ENCODE data around the gene ZNF543. TPM values are rescaled to one million over a fixed set of nuclear protein-coding genes. Genes with fewer than 3 reads are reported as not detected.
A peak's percentile ranks its signal among the peaks of the same experiment; 100 is the strongest.

ZNF543 gene
- total and polyA plus RNA-seq, 7 experiments from 2014 or later = 2.6 to 9.0 (median 7.8) TPM

- CTCF ChIA-PET = no interaction called here
- Histone ChIP-seq H3K27me3 (ENCODE audit: control insufficient read depth in 2 of 2, insufficient read depth in 2 of 2, low read length in 2 of 2) (peaks cover 0 to 6% of the 10 kb centered on the region in 2 donors), H3K27ac (ENCODE audit: low read depth, low read length) (no peak overlapping the region), H3K4me3 (ENCODE audit: low read length) (no peak overlapping the region), H3K36me3 (ENCODE audit: control insufficient read depth in 2 of 3, insufficient read depth in 3 of 3, low read length in 3 of 3) (no peaks in the 10 kb centered on the region), H3K9me3 (ENCODE audit: control insufficient read depth in 2 of 3, low read length in 3 of 3) (peaks cover 0 to 14% (median 0%) of the 10 kb centered on the region in 3 experiments), H3K4me1 (ENCODE audit: control insufficient read depth in 2 of 2, insufficient read depth in 2 of 2, low read length in 2 of 2) (no peaks in the 10 kb centered on the region)
- ATAC-seq = no peak
- DNase-seq = no peak
- peaks cover 3 to 39% (median 10%) of the 10 kb centered on the region in 5 donors for H3K36me3 Mint-ChIP-seq
- H3K4me3 Mint-ChIP-seq = no peak overlapping the region
- H3K27ac Mint-ChIP-seq = no peak overlapping the region
- H3K9me3 Mint-ChIP-seq = peaks cover 10 to 89% (median 45%) of the 10 kb centered on the region in 11 donors
- POLR2A ChIA-PET = no interaction called here
- intact Hi-C loops (cut with micrococcal nuclease) = no loop called here
- peaks cover 0 to 3% (median 0%) of the 10 kb centered on the region in 7 donors for H3K4me1 Mint-ChIP-seq
- peaks cover 25 to 42% (median 41%) of the 10 kb centered on the region in 5 donors for H3K27me3 Mint-ChIP-seq
Measured at GRCh38 chr19:57314146-57314545, 6.1 kb upstream of the ZNF543 start.

DNA sequence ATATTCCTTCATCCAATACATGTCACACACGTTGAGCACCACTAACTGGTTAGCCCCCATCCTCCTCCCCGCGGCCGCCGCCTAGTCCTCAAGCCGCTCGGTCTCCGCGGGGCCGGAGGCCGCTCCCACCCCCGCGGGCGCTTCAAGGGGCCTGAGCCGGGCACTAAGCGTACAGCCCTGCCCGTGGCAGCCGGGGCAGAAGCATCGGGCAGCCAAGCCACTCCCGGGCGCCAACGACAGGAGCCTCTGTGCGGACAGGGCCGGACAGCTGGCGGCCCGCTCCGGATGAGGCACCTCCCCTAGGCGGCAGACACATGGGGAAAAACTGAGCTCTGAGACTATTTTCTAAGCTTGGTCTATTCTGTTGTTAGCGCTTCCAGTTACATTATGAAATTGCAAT is 2.8 kb upstream of the ZNF543 start:
- Histone ChIP-seq H3K4me3 (ENCODE audit: low read length) (no peak overlapping the region), H3K27ac (ENCODE audit: low read depth, low read length) (no peak overlapping the region), H3K4me1 (ENCODE audit: control insufficient read depth in 2 of 2, insufficient read depth in 2 of 2, low read length in 2 of 2) (peaks cover 0 to 18% of the 10 kb centered on the region in 2 donors), H3K27me3 (ENCODE audit: control insufficient read depth in 2 of 2, insufficient read depth in 2 of 2, low read length in 2 of 2) (peaks cover 0 to 6% of the 10 kb centered on the region in 2 donors), H3K9me3 (ENCODE audit: control insufficient read depth in 2 of 3, low read length in 3 of 3) (peaks cover 0 to 24% (median 1%) of the 10 kb centered on the region in 3 experiments), H3K36me3 (ENCODE audit: control insufficient read depth in 2 of 3, insufficient read depth in 3 of 3, low read length in 3 of 3) (no peaks in the 10 kb centered on the region)
- ChIA-PET CTCF (no interaction called here), POLR2A (interaction anchor here (0.5 kb wide), 1 partner anchor 13 kb away, joined by 3 read pairs; no protein-coding TSS in a partner anchor)
- DNase-seq (no peak), ATAC-seq (no peak)
- no peak overlapping the region for H3K4me3 Mint-ChIP-seq
- H3K27ac Mint-ChIP-seq = no peak overlapping the region
- H3K4me1 Mint-ChIP-seq = peaks cover 14 to 26% (median 21%) of the 10 kb centered on the region in 7 donors
- peaks cover 25 to 42% (median 41%) of the 10 kb centered on the region in 5 donors for H3K27me3 Mint-ChIP-seq
- peaks cover 12 to 91% (median 54%) of the 10 kb centered on the region in 11 donors for H3K9me3 Mint-ChIP-seq
- peaks cover 12 to 48% (median 22%) of the 10 kb centered on the region in 5 donors for H3K36me3 Mint-ChIP-seq
- intact Hi-C loops (cut with micrococcal nuclease) = no loop called here

DNA sequence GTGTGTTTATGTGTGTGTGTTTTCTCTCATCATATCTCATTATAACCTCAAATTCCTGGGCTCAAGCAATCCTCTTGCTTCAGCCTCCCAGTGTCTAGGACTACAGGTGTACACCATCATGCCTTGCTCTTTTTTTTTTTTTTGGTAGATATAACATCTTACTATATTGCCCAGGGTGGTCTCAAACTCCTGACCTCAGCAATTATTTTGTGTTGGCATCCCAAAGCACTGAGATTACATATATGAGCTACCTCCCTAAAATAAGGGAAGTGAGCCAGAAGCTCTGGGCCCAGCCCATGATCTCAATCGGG is 448 bp upstream of the ZNF543 start:
- Histone ChIP-seq H3K27me3 (ENCODE audit: control insufficient read depth in 2 of 2, insufficient read depth in 2 of 2, low read length in 2 of 2) (peaks cover 0 to 6% of the 10 kb centered on the region in 2 donors), H3K36me3 (ENCODE audit: control insufficient read depth in 2 of 3, insufficient read depth in 3 of 3, low read length in 3 of 3) (peaks cover 2 to 15% (median 15%) of the 10 kb centered on the region in 3 experiments), H3K9me3 (ENCODE audit: control insufficient read depth in 2 of 3, low read length in 3 of 3) (peaks cover 0 to 45% (median 5%) of the 10 kb centered on the region in 3 experiments), H3K27ac (ENCODE audit: low read depth, low read length) (peak overlapping the region; percentile 83), H3K4me3 (ENCODE audit: low read length) (peak overlapping the region; percentile 76), H3K4me1 (ENCODE audit: control insufficient read depth in 2 of 2, insufficient read depth in 2 of 2, low read length in 2 of 2) (peaks cover 0 to 18% of the 10 kb centered on the region in 2 donors)
- H3K36me3 Mint-ChIP-seq = peaks cover 34 to 61% (median 40%) of the 10 kb centered on the region in 5 donors
- ATAC-seq = peak; percentile 30
- ChIA-PET CTCF (no interaction called here), POLR2A (no interaction called here)
- peaks cover 14 to 30% (median 25%) of the 10 kb centered on the region in 7 donors for H3K4me1 Mint-ChIP-seq
- H3K9me3 Mint-ChIP-seq = peaks cover 14 to 91% (median 59%) of the 10 kb centered on the region in 11 donors
- no peak for DNase-seq
- H3K27ac Mint-ChIP-seq = peak overlapping the region; percentile 82 to 98 (median 96)
- H3K27me3 Mint-ChIP-seq = peaks cover 23 to 35% (median 30%) of the 10 kb centered on the region in 5 donors
- H3K4me3 Mint-ChIP-seq = peak overlapping the region; percentile 87 to 98 (median 94)
- intact Hi-C loops (cut with micrococcal nuclease) = loop anchor here (1.0 to 2.0 kb wide), 10 partner anchors 31 to 682 kb away; partner anchors contain the start of genes TRAPPC2B (in 2 of the 2), ZNF264 (in 2 of the 2), ZNF304 (in 2 of the 2) and ZNF460 (in 2 of the 2)

GRCh38 chr19:57321116-57321515 is 844 bp downstream of the ZNF543 start:
- peak overlapping the region; percentile 87 to 98 (median 94) for H3K4me3 Mint-ChIP-seq
- Histone ChIP-seq H3K4me3 (ENCODE audit: low read length) (peak overlapping the region; percentile 76), H3K36me3 (ENCODE audit: control insufficient read depth in 2 of 3, insufficient read depth in 3 of 3, low read length in 3 of 3) (peaks cover 9 to 28% (median 22%) of the 10 kb centered on the region in 3 experiments), H3K4me1 (ENCODE audit: control insufficient read depth in 2 of 2, insufficient read depth in 2 of 2, low read length in 2 of 2) (peaks cover 0 to 18% of the 10 kb centered on the region in 2 donors), H3K9me3 (ENCODE audit: control insufficient read depth in 2 of 3, low read length in 3 of 3) (peaks cover 0 to 54% (median 5%) of the 10 kb centered on the region in 3 experiments), H3K27me3 (ENCODE audit: control insufficient read depth in 2 of 2, insufficient read depth in 2 of 2, low read length in 2 of 2) (peaks cover 0 to 6% of the 10 kb centered on the region in 2 donors), H3K27ac (ENCODE audit: low read depth, low read length) (peak overlapping the region; percentile 83)
- peaks cover 42 to 62% (median 46%) of the 10 kb centered on the region in 5 donors for H3K36me3 Mint-ChIP-seq
- H3K27ac Mint-ChIP-seq = peak overlapping the region; percentile 56 to 98 (median 96)
- intact Hi-C loops (cut with micrococcal nuclease) = loop anchor here in 1 of 2 donors (2.0 kb wide), 1 partner anchor 30 kb away; the partner anchor contains the start of gene ZNF304
- ATAC-seq (no peak), DNase-seq (no peak)
- peaks cover 14 to 24% (median 19%) of the 10 kb centered on the region in 5 donors for H3K27me3 Mint-ChIP-seq
- ChIA-PET POLR2A (interaction anchor here (0.6 to 0.8 kb wide), 3 partner anchors 36 to 446 kb away, joined by 3 to 7 read pairs (median 3); no protein-coding TSS in a partner anchor), CTCF (no interaction called here)
- peaks cover 9 to 91% (median 57%) of the 10 kb centered on the region in 11 donors for H3K9me3 Mint-ChIP-seq
- H3K4me1 Mint-ChIP-seq = peaks cover 14 to 30% (median 25%) of the 10 kb centered on the region in 7 donors

- peaks cover 9 to 91% (median 57%) of the 10 kb centered on the region in 11 donors for H3K9me3 Mint-ChIP-seq
- POLR2A ChIA-PET = interaction anchor here (0.7 to 0.8 kb wide), 2 partner anchors 36 to 41 kb away, joined by 3 to 7 read pairs; no protein-coding TSS in a partner anchor
Measured at GRCh38 chr19:57321751-57322150, 1.5 kb downstream of the ZNF543 start.

GRCh38 chr19:57324992-57325391 is 4.7 kb downstream of the ZNF543 start:
- peaks cover 40 to 89% (median 77%) of the 10 kb centered on the region in 5 donors for H3K36me3 Mint-ChIP-seq
- H3K27me3 Mint-ChIP-seq = no peaks in the 10 kb centered on the region
- H3K27me3 ChIP-seq (ENCODE audit: control insufficient read depth in 2 of 2, insufficient read depth in 2 of 2, low read length in 2 of 2) = no peaks in the 10 kb centered on the region
- peaks cover 6 to 87% (median 17%) of the 10 kb centered on the region in 3 experiments for H3K9me3 ChIP-seq (ENCODE audit: control insufficient read depth in 2 of 3, low read length in 3 of 3)
- DNase-seq (no peak), ATAC-seq (no peak)
- H3K27ac ChIP-seq (ENCODE audit: low read depth, low read length) = no peak overlapping the region
- peaks cover 0 to 13% of the 10 kb centered on the region in 2 donors for H3K4me1 ChIP-seq (ENCODE audit: control insufficient read depth in 2 of 2, insufficient read depth in 2 of 2, low read length in 2 of 2)
- no peak overlapping the region for H3K4me3 ChIP-seq (ENCODE audit: low read length)
- peak overlapping the region in 1 of 10 donors; percentile 7 for H3K4me3 Mint-ChIP-seq
- H3K4me1 Mint-ChIP-seq = peaks cover 9 to 25% (median 20%) of the 10 kb centered on the region in 7 donors
- intact Hi-C loops (cut with micrococcal nuclease) = no loop called here
- ChIA-PET CTCF (no interaction called here), POLR2A (no interaction called here)
- H3K9me3 Mint-ChIP-seq = peaks cover 9 to 98% (median 79%) of the 10 kb centered on the region in 11 donors
- peaks cover 20 to 60% (median 49%) of the 10 kb centered on the region in 3 experiments for H3K36me3 ChIP-seq (ENCODE audit: control insufficient read depth in 2 of 3, insufficient read depth in 3 of 3, low read length in 3 of 3)
- no peak overlapping the region for H3K27ac Mint-ChIP-seq

More at GRCh38 chr19:57321751-57322150, 1.5 kb downstream of the ZNF543 start:
- Mint-ChIP-seq H3K4me3 (peak overlapping the region; percentile 87 to 98 (median 94)), H3K36me3 (peaks cover 38 to 62% (median 52%) of the 10 kb centered on the region in 5 donors), H3K4me1 (peaks cover 14 to 30% (median 25%) of the 10 kb centered on the region in 7 donors), H3K27ac (peak overlapping the region in 4 of 9 donors; percentile 21 to 97 (median 71)), H3K27me3 (peaks cover 9 to 18% (median 15%) of the 10 kb centered on the region in 5 donors)
- CTCF ChIA-PET = no interaction called here
- intact Hi-C loops (cut with micrococcal nuclease) = loop anchor here in 1 of 2 donors (2.0 kb wide), 1 partner anchor 29 kb away; the partner anchor contains the start of gene ZNF304
- no peak overlapping the region for H3K27ac ChIP-seq (ENCODE audit: low read depth, low read length)
- peaks cover 0 to 54% (median 9%) of the 10 kb centered on the region in 3 experiments for H3K9me3 ChIP-seq (ENCODE audit: control insufficient read depth in 2 of 3, low read length in 3 of 3)
- no peak for DNase-seq
- H3K4me1 ChIP-seq (ENCODE audit: control insufficient read depth in 2 of 2, insufficient read depth in 2 of 2, low read length in 2 of 2) = peaks cover 0 to 18% of the 10 kb centered on the region in 2 donors
- H3K36me3 ChIP-seq (ENCODE audit: control insufficient read depth in 2 of 3, insufficient read depth in 3 of 3, low read length in 3 of 3) = peaks cover 9 to 35% (median 29%) of the 10 kb centered on the region in 3 experiments
- H3K4me3 ChIP-seq (ENCODE audit: low read length) = peak overlapping the region; percentile 76
- peaks cover 0 to 6% of the 10 kb centered on the region in 2 donors for H3K27me3 ChIP-seq (ENCODE audit: control insufficient read depth in 2 of 2, insufficient read depth in 2 of 2, low read length in 2 of 2)
- no peak for ATAC-seq

All from naive thymus-derived CD4-positive, alpha-beta T cell (primary cell).